Thoracic aorta (tissue), 2 donors: ENCODE data around the gene CACNA2D3. TPM values are rescaled to one million over a fixed set of nuclear protein-coding genes. Genes with fewer than 3 reads are reported as not detected.

ENCODE experiments used
- ATAC-seq: fragments of 150-250 bp; one replicate; pipeline ENCODE4 v1.8.0; 2017; ENCODE audit warnings: low read depth; ENCODE audit not compliant: insufficient number of reproducible peaks, low FRiP score
- DNase-seq: peaks from one replicate; pipeline ENCODE4 v3.0.0-alpha.2; 2020; ENCODE audit warnings: low spot score
- H3K27ac ChIP-seq, 2 donors: fragments of 200-600 bp; sonication (generic); 1 replicate in 1 of 2; 2 replicates in 1 of 2; pipeline ENCODE4 v1.5.1; 2016; ENCODE audit warnings: mild to moderate bottlenecking in 2 of 2, moderate library complexity in 2 of 2
- H3K27me3 ChIP-seq: fragments of 200-600 bp; sonication (generic); replicated peaks from 2 replicates; pipeline ENCODE4 v1.6.0; 2016; ENCODE audit warnings: mild to moderate bottlenecking; ENCODE audit not compliant: insufficient read depth
- H3K36me3 ChIP-seq: fragments of 200-600 bp; sonication (generic); one replicate; pipeline ENCODE4 v1.5.1; 2016
- H3K4me1 ChIP-seq, 2 donors: fragments of 200-600 bp; sonication (generic); 1 replicate in 1 of 2; 2 replicates in 1 of 2; pipeline versions ENCODE4 v1.5.1 to v1.6.0; 2016; ENCODE audit warnings: low read depth in 2 of 2, mild to moderate bottlenecking in 1 of 2; ENCODE audit not compliant: control insufficient read depth in 1 of 2
- H3K4me3 ChIP-seq: fragments of 200-600 bp; sonication (generic); 2 replicates; pipeline ENCODE4 v1.5.1; 2016; ENCODE audit warnings: mild to moderate bottlenecking
- H3K9me3 ChIP-seq: fragments of 200-600 bp; sonication (generic); 2 replicates; pipeline ENCODE4 v1.5.1; 2016
- CTCF ChIP-seq: fragments of 200-600 bp; sonication (generic); IDR thresholded peaks from one replicate; pipeline ENCODE4 v1.5.1; 2019; ENCODE audit warnings: antibody characterized with exemption
- total RNA-seq, 2 donors: library from RNA; depleted of rRNA; stranded (reverse); fragments of >200 nt; gene quantifications; one replicate each; pipeline versions ENCODE4 v1.1.0 to v1.2.3, GENCODE V29; 2016

CACNA2D3 gene
- total RNA-seq, 2 donors from 2014 or later, result 3.2 to 4.0 TPM

GRCh38 chr3:54743755-54744154, 621.4 kb downstream of the CACNA2D3 start:
- H3K27ac ChIP-seq, result no peak overlapping the region
- TF ChIP-seq CTCF, result no peak
- no peaks in the 10 kb centered on the region for H3K27me3 ChIP-seq
- H3K36me3 ChIP-seq, result no peaks in the 10 kb centered on the region
- H3K4me1 ChIP-seq, result no peaks in the 10 kb centered on the region
- no peak for ATAC-seq
- no peak for DNase-seq
- no peak overlapping the region for H3K4me3 ChIP-seq
- no peaks in the 10 kb centered on the region for H3K9me3 ChIP-seq

GRCh38 chr3:54744291-54744690, 621.9 kb downstream of the CACNA2D3 start:
- ATAC-seq, result no peak
- DNase-seq, result no peak
- H3K4me3 ChIP-seq, result no peak overlapping the region
- H3K27me3 ChIP-seq, result no peaks in the 10 kb centered on the region
- TF ChIP-seq CTCF, result no peak
- H3K36me3 ChIP-seq, result no peaks in the 10 kb centered on the region
- no peak overlapping the region for H3K27ac ChIP-seq
- no peaks in the 10 kb centered on the region for H3K9me3 ChIP-seq
- H3K4me1 ChIP-seq, result no peaks in the 10 kb centered on the region

DNA sequence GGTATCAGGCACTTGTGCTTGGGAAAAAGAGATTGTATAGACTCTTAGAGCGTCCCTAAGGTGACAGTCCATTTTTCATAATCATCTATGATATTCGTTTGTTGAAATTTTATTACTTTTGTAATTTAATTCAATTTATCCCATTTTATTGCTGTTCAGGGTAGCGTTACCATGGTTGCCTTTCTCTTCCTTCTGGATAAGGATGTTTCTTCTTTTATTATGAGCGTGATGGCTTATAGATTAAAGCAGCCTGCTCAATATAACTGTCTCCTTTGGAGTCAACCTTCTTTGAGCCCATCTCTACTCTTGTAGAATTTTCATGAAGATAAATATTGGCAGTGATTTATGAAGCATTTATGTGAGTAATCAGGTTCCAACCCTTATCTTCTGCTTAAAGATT, 623.5 kb downstream of the CACNA2D3 start:
- Histone ChIP-seq H3K36me3 (no peaks in the 10 kb centered on the region), H3K4me1 (no peaks in the 10 kb centered on the region), H3K9me3 (no peaks in the 10 kb centered on the region), H3K4me3 (no peak overlapping the region), H3K27me3 (no peaks in the 10 kb centered on the region), H3K27ac (no peak overlapping the region)
- no peak for ATAC-seq
- no peak for DNase-seq
- TF ChIP-seq CTCF, result no peak

- no peak for TF ChIP-seq CTCF
- Histone ChIP-seq H3K9me3 (no peaks in the 10 kb centered on the region), H3K36me3 (no peaks in the 10 kb centered on the region), H3K4me3 (no peak overlapping the region), H3K4me1 (no peaks in the 10 kb centered on the region), H3K27ac (no peak overlapping the region), H3K27me3 (no peaks in the 10 kb centered on the region)
- DNase-seq (no peak), ATAC-seq (no peak)
Observed at GRCh38 chr3:54746722-54747121, 624.4 kb downstream of the CACNA2D3 start.

- no peak for TF ChIP-seq CTCF
- no peak for DNase-seq
Observed at GRCh38 chr3:54755756-54756155, 633.4 kb downstream of the CACNA2D3 start.

More at GRCh38 chr3:54755756-54756155, 633.4 kb downstream of the CACNA2D3 start:
- no peak for ATAC-seq
- H3K9me3 ChIP-seq, result no peaks in the 10 kb centered on the region
- no peak overlapping the region for H3K4me3 ChIP-seq
- H3K36me3 ChIP-seq, result no peaks in the 10 kb centered on the region
- no peak overlapping the region for H3K27ac ChIP-seq
- H3K27me3 ChIP-seq, result no peaks in the 10 kb centered on the region
- no peaks in the 10 kb centered on the region for H3K4me1 ChIP-seq
